ENCODE results near the gene MTOR. TPM values are rescaled to one million over a fixed set of nuclear protein-coding genes. Genes with fewer than 3 reads are reported as not detected.

Gene MTOR
- total RNA-seq, 1 donor from 2014 or later, result 43.6 TPM

- H3K9ac ChIP-seq (ENCODE audit: low read length), result no peak overlapping the region
- TF ChIP-seq CTCF (IDR thresholded peaks at IDR 0.05; ENCODE audit: insufficient read depth, low read depth, low read length) (no peak), EZH2 (IDR thresholded peaks at IDR 0.05; ENCODE audit: insufficient read depth, low read length) (no peak)
- H3K27ac ChIP-seq (ENCODE audit: low read depth, low read length), result no peak overlapping the region
- peaks cover 16% of the 10 kb centered on the region for H3K4me1 ChIP-seq (ENCODE audit: insufficient read depth, low read length)
- no peak overlapping the region for H3K27ac Mint-ChIP-seq (ENCODE audit: unreplicated experiment)
- no peaks in the 10 kb centered on the region for H3K27me3 ChIP-seq (ENCODE audit: insufficient read depth, low read length)
- no peak for DNase-seq (ENCODE audit: low read depth)
- H3K36me3 Mint-ChIP-seq (ENCODE audit: low read depth, unreplicated experiment), result peaks cover 26% of the 10 kb centered on the region
- H3K4me1 Mint-ChIP-seq (ENCODE audit: low read depth, unreplicated experiment), result peaks cover 24% of the 10 kb centered on the region
- H2AFZ ChIP-seq (ENCODE audit: low read depth, low read length), result no peak overlapping the region
- H3K9me3 ChIP-seq (ENCODE audit: insufficient read depth, low read depth, low read length), result no peaks in the 10 kb centered on the region
- FAIRE-seq, result no peak
- H3K36me3 ChIP-seq (ENCODE audit: insufficient read depth, low read length), result peaks cover 8% of the 10 kb centered on the region
- no peak overlapping the region for H3K4me3 ChIP-seq (ENCODE audit: insufficient read depth, low read depth, low read length)
- no peaks in the 10 kb centered on the region for H3K27me3 Mint-ChIP-seq (ENCODE audit: low read depth, unreplicated experiment)
- no peaks in the 10 kb centered on the region for H4K20me1 ChIP-seq (ENCODE audit: insufficient read depth, low read length)
- H3K79me2 ChIP-seq (ENCODE audit: insufficient read depth, low read length), result no peaks in the 10 kb centered on the region
- no peaks in the 10 kb centered on the region for H3K9me3 Mint-ChIP-seq (ENCODE audit: unreplicated experiment)
- no peak overlapping the region for H3K4me3 Mint-ChIP-seq (ENCODE audit: unreplicated experiment)
- no peak overlapping the region for H3K4me2 ChIP-seq (ENCODE audit: low read length)
Measured at GRCh38 chr1:11157394-11157793, 105.0 kb downstream of the MTOR start.

- Histone ChIP-seq H3K79me2 (ENCODE audit: insufficient read depth, low read length) (no peaks in the 10 kb centered on the region), H4K20me1 (ENCODE audit: insufficient read depth, low read length) (peaks cover 2% of the 10 kb centered on the region), H3K27me3 (ENCODE audit: insufficient read depth, low read length) (no peaks in the 10 kb centered on the region), H3K9me3 (ENCODE audit: insufficient read depth, low read depth, low read length) (no peaks in the 10 kb centered on the region), H3K9ac (ENCODE audit: low read length) (no peak overlapping the region), H3K36me3 (ENCODE audit: insufficient read depth, low read length) (peaks cover 8% of the 10 kb centered on the region), H2AFZ (ENCODE audit: low read depth, low read length) (no peak overlapping the region), H3K27ac (ENCODE audit: low read depth, low read length) (no peak overlapping the region), H3K4me3 (ENCODE audit: insufficient read depth, low read depth, low read length) (no peak overlapping the region), H3K4me1 (ENCODE audit: insufficient read depth, low read length) (peaks cover 21% of the 10 kb centered on the region), H3K4me2 (ENCODE audit: low read length) (no peak overlapping the region)
- TF ChIP-seq EZH2 (IDR thresholded peaks at IDR 0.05; ENCODE audit: insufficient read depth, low read length) (no peak), CTCF (IDR thresholded peaks at IDR 0.05; ENCODE audit: insufficient read depth, low read depth, low read length) (no peak)
- Mint-ChIP-seq H3K4me3 (ENCODE audit: unreplicated experiment) (no peak overlapping the region), H3K27ac (ENCODE audit: unreplicated experiment) (no peak overlapping the region), H3K4me1 (ENCODE audit: low read depth, unreplicated experiment) (peaks cover 29% of the 10 kb centered on the region), H3K36me3 (ENCODE audit: low read depth, unreplicated experiment) (peaks cover 22% of the 10 kb centered on the region), H3K9me3 (ENCODE audit: unreplicated experiment) (no peaks in the 10 kb centered on the region), H3K27me3 (ENCODE audit: low read depth, unreplicated experiment) (no peaks in the 10 kb centered on the region)
- FAIRE-seq, result no peak
- no peak for DNase-seq (ENCODE audit: low read depth)
Measured at GRCh38 chr1:11156963-11157362, 105.4 kb downstream of the MTOR start.

- Histone ChIP-seq H3K4me3 (ENCODE audit: insufficient read depth, low read depth, low read length) (no peak overlapping the region), H2AFZ (ENCODE audit: low read depth, low read length) (no peak overlapping the region), H3K4me1 (ENCODE audit: insufficient read depth, low read length) (peaks cover 26% of the 10 kb centered on the region), H4K20me1 (ENCODE audit: insufficient read depth, low read length) (peaks cover 7% of the 10 kb centered on the region), H3K79me2 (ENCODE audit: insufficient read depth, low read length) (no peaks in the 10 kb centered on the region), H3K27me3 (ENCODE audit: insufficient read depth, low read length) (no peaks in the 10 kb centered on the region), H3K9me3 (ENCODE audit: insufficient read depth, low read depth, low read length) (no peaks in the 10 kb centered on the region), H3K4me2 (ENCODE audit: low read length) (no peak overlapping the region), H3K36me3 (ENCODE audit: insufficient read depth, low read length) (peaks cover 8% of the 10 kb centered on the region), H3K9ac (ENCODE audit: low read length) (no peak overlapping the region), H3K27ac (ENCODE audit: low read depth, low read length) (no peak overlapping the region)
- Mint-ChIP-seq H3K9me3 (ENCODE audit: unreplicated experiment) (no peaks in the 10 kb centered on the region), H3K36me3 (ENCODE audit: low read depth, unreplicated experiment) (peaks cover 18% of the 10 kb centered on the region), H3K27me3 (ENCODE audit: low read depth, unreplicated experiment) (no peaks in the 10 kb centered on the region), H3K4me1 (ENCODE audit: low read depth, unreplicated experiment) (peaks cover 34% of the 10 kb centered on the region), H3K4me3 (ENCODE audit: unreplicated experiment) (no peak overlapping the region), H3K27ac (ENCODE audit: unreplicated experiment) (no peak overlapping the region)
- FAIRE-seq, result no peak
- DNase-seq (ENCODE audit: low read depth), result no peak
- TF ChIP-seq CTCF (IDR thresholded peaks at IDR 0.05; ENCODE audit: insufficient read depth, low read depth, low read length) (no peak), EZH2 (IDR thresholded peaks at IDR 0.05; ENCODE audit: insufficient read depth, low read length) (no peak)
Measured at GRCh38 chr1:11156441-11156840, 105.9 kb downstream of the MTOR start.
